ENCODE data around the gene TP63. TPM values are rescaled to one million over a fixed set of nuclear protein-coding genes. Genes with fewer than 3 reads are reported as not detected.

The TP63 gene
- total RNA-seq, 2 donors from 2014 or later, result not detected

DNA sequence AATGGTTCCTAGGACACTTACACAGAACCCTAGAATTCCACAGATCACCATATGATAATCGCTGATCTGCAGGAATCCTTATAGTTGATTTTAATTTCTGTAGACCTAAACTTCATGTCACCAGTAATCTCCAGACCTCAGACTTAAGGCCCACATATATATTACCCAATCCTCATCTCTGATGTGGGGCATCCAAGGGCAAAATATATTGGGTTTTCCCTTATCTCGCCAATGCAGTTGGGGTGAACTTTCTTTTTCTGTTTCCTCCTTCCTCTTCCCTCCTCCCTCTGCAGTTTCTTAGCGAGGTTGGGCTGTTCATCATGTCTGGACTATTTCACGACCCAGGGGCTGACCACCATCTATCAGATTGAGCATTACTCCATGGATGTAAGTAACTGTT, 259.3 kb downstream of the TP63 start:
- 86 to 90% methylated on average over 3 to 4 of the region's 4 CpGs for WGBS, 2 experiments (ENCODE audit: insufficient coverage in 1 of 2, insufficient read length in 1 of 2)
- Histone ChIP-seq H3K27ac (ENCODE audit: low read depth, low read length) (no peak overlapping the region), H3K9ac (ENCODE audit: extremely low read depth, low read length, poor library complexity, severe bottlenecking) (no peak overlapping the region), H3K27me3 (ENCODE audit: control insufficient read depth, insufficient read depth, low read length, poor library complexity, severe bottlenecking) (no peaks in the 10 kb centered on the region), H3K36me3 (ENCODE audit: control insufficient read depth, insufficient read depth, low read length) (no peaks in the 10 kb centered on the region), H3K4me3 (ENCODE audit: low read length) (no peak overlapping the region), H3K4me1 (ENCODE audit: control insufficient read depth, insufficient read depth, low read length) (no peaks in the 10 kb centered on the region), H3K9me3 (ENCODE audit: control insufficient read depth, low read length) (no peaks in the 10 kb centered on the region)
- H3K9me3 Mint-ChIP-seq, result no peaks in the 10 kb centered on the region
- no peaks in the 10 kb centered on the region for H3K36me3 Mint-ChIP-seq (ENCODE audit: low read depth)
- H3K27me3 Mint-ChIP-seq (ENCODE audit: insufficient read depth), result no peaks in the 10 kb centered on the region
- no peak overlapping the region for H3K27ac Mint-ChIP-seq
- peaks cover 4% of the 10 kb centered on the region for H3K4me1 Mint-ChIP-seq
- H3K4me3 Mint-ChIP-seq, result no peak overlapping the region
- no peak for DNase-seq
- TF ChIP-seq, protein P1, sequence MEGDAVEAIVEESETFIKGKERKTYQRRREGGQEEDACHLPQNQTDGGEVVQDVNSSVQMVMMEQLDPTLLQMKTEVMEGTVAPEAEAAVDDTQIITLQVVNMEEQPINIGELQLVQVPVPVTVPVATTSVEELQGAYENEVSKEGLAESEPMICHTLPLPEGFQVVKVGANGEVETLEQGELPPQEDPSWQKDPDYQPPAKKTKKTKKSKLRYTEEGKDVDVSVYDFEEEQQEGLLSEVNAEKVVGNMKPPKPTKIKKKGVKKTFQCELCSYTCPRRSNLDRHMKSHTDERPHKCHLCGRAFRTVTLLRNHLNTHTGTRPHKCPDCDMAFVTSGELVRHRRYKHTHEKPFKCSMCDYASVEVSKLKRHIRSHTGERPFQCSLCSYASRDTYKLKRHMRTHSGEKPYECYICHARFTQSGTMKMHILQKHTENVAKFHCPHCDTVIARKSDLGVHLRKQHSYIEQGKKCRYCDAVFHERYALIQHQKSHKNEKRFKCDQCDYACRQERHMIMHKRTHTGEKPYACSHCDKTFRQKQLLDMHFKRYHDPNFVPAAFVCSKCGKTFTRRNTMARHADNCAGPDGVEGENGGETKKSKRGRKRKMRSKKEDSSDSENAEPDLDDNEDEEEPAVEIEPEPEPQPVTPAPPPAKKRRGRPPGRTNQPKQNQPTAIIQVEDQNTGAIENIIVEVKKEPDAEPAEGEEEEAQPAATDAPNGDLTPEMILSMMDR (conservative IDR thresholded peaks at IDR 0.05), result no peak

DNA sequence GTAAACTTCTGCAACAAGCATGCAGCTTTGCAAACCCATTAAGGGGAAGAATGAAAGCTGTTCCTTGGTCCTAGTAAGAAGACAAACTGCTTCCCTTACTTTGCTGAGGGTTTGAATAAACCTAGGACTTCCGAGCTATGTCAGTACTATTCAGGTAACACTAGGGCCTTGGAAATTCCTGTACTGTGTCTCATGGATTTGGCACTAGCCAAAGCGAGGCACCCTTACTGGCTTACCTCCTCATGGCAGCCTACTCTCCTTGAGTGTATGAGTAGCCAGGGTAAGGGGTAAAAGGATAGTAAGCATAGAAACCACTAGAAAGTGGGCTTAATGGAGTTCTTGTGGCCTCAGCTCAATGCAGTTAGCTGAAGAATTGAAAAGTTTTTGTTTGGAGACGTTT, 265.3 kb downstream of the TP63 start:
- H3K9me3 Mint-ChIP-seq, result no peaks in the 10 kb centered on the region
- H3K27ac Mint-ChIP-seq, result no peak overlapping the region

DNA sequence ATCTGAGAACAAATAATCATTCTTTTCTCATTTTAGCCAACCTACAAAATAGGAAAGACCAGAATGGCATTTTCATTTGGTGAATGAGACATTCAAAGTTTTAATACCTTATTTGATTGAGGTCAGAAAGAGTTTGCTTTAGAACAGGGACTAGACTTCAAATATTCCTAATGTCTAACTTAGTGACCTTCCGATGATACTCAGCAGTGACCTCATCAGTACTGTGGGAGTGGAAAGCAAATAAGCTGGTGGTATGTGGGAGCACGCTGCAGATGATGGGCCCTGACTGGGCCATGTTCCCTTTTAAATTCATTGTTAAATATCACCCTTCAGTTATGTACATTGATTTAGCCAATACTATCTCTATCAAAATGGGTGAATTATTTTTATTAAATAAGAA, 266.2 kb downstream of the TP63 start:
- H3K27ac Mint-ChIP-seq, result no peak overlapping the region
- Histone ChIP-seq H3K9ac (ENCODE audit: extremely low read depth, low read length, poor library complexity, severe bottlenecking) (no peak overlapping the region), H3K36me3 (ENCODE audit: control insufficient read depth, insufficient read depth, low read length) (no peaks in the 10 kb centered on the region), H3K27ac (ENCODE audit: low read depth, low read length) (no peak overlapping the region), H3K4me1 (ENCODE audit: control insufficient read depth, insufficient read depth, low read length) (no peaks in the 10 kb centered on the region), H3K9me3 (ENCODE audit: control insufficient read depth, low read length) (no peaks in the 10 kb centered on the region), H3K4me3 (ENCODE audit: low read length) (no peak overlapping the region), H3K27me3 (ENCODE audit: control insufficient read depth, insufficient read depth, low read length, poor library complexity, severe bottlenecking) (no peaks in the 10 kb centered on the region)
- DNase-seq, result no peak
- H3K4me1 Mint-ChIP-seq, result peaks cover 4% of the 10 kb centered on the region
- H3K4me3 Mint-ChIP-seq, result no peak overlapping the region
- 89% methylated on average over 2 of the region's 2 CpGs; no CpG with 5 or more reads in 1 of the 2 experiments for WGBS, 2 experiments (ENCODE audit: insufficient coverage in 1 of 2, insufficient read length in 1 of 2)
- no peaks in the 10 kb centered on the region for H3K27me3 Mint-ChIP-seq (ENCODE audit: insufficient read depth)
- H3K9me3 Mint-ChIP-seq, result no peaks in the 10 kb centered on the region
- TF ChIP-seq, protein P1 (conservative IDR thresholded peaks at IDR 0.05), result no peak
- H3K36me3 Mint-ChIP-seq (ENCODE audit: low read depth), result no peaks in the 10 kb centered on the region

More for the DNA sequence above, 265.3 kb downstream of the TP63 start:
- H3K4me3 Mint-ChIP-seq, result no peak overlapping the region
- 91 to 93% methylated on average over 1 to 3 of the region's 3 CpGs for WGBS, 2 experiments (ENCODE audit: insufficient coverage in 1 of 2, insufficient read length in 1 of 2)
- no peak overlapping the region for H3K27ac ChIP-seq (ENCODE audit: low read depth, low read length)
- H3K36me3 ChIP-seq (ENCODE audit: control insufficient read depth, insufficient read depth, low read length), result no peaks in the 10 kb centered on the region
- DNase-seq, result no peak
- no peaks in the 10 kb centered on the region for H3K36me3 Mint-ChIP-seq (ENCODE audit: low read depth)
- H3K27me3 Mint-ChIP-seq (ENCODE audit: insufficient read depth), result no peaks in the 10 kb centered on the region
- H3K27me3 ChIP-seq (ENCODE audit: control insufficient read depth, insufficient read depth, low read length, poor library complexity, severe bottlenecking), result no peaks in the 10 kb centered on the region
- H3K9me3 ChIP-seq (ENCODE audit: control insufficient read depth, low read length), result no peaks in the 10 kb centered on the region
- H3K4me1 ChIP-seq (ENCODE audit: control insufficient read depth, insufficient read depth, low read length), result no peaks in the 10 kb centered on the region
- H3K4me3 ChIP-seq (ENCODE audit: low read length), result no peak overlapping the region
- TF ChIP-seq, protein P1 (conservative IDR thresholded peaks at IDR 0.05), result no peak
- H3K9ac ChIP-seq (ENCODE audit: extremely low read depth, low read length, poor library complexity, severe bottlenecking), result no peak overlapping the region
- peaks cover 4% of the 10 kb centered on the region for H3K4me1 Mint-ChIP-seq
